PC-9 (cell line): ENCODE measurements around the gene COMMD10. TPM values are rescaled to one million over a fixed set of nuclear protein-coding genes. Genes with fewer than 3 reads are reported as not detected.

Experiments
- BruUV-seq: library from RNA; stranded (reverse); fragments of 400-500 nt; replicated peaks from 2 replicates; lab custom pipeline; 2021; lab: Mats Ljungman, UMichigan
- CTCF ChIA-PET: fragments of 300-600 bp; sonication (Branson Sonifier 250); formaldehyde crosslinking; loops from one replicate; lab custom pipeline; 2022; ENCODE audit warnings: antibody characterized with exemption; lab: Charles Lee
- POLR2A ChIA-PET: fragments of 300-600 bp; sonication (Branson Sonifier 250); formaldehyde crosslinking; loops from one replicate; lab custom pipeline; 2022; ENCODE audit warnings: antibody characterized with exemption; ENCODE audit not compliant: unreplicated experiment; lab: Charles Lee
- DNase-seq, 2 experiments: peaks; one replicate each; pipeline versions ENCODE4 v3.0.0 to v3.0.0-alpha.2; 2015 to 2022; ENCODE audit warnings: mixed read lengths in 1 of 2
- H2AFZ ChIP-seq: fragments of 200-600 bp; sonication (generic); 2 replicates; pipeline ENCODE4 v1.8.1; 2017; ENCODE audit warnings: antibody characterized with exemption
- H3F3A ChIP-seq: fragments of 200-600 bp; sonication (generic); 2 replicates; pipeline ENCODE4 v1.8.1; 2017; ENCODE audit warnings: antibody characterized with exemption, mild to moderate bottlenecking, low read depth; ENCODE audit not compliant: insufficient read depth
- H3K27ac ChIP-seq: fragments of 200-600 bp; sonication (generic); 2 replicates; pipeline ENCODE4 v1.6.1; 2016; ENCODE audit warnings: mixed run types
- H3K27me3 ChIP-seq: fragments of 200-600 bp; sonication (generic); 2 replicates; pipeline ENCODE4 v1.6.1; 2016; ENCODE audit warnings: low read depth, mixed run types; ENCODE audit not compliant: insufficient read depth
- H3K36me3 ChIP-seq: fragments of 200-600 bp; sonication (generic); 2 replicates; pipeline ENCODE4 v1.6.1; 2016; ENCODE audit warnings: low read depth, mixed run types
- H3K4me1 ChIP-seq: fragments of 200-600 bp; sonication (generic); replicated peaks from 2 replicates; pipeline ENCODE4 v1.6.1; 2016; ENCODE audit warnings: mixed run types; ENCODE audit not compliant: insufficient read depth
- H3K4me2 ChIP-seq: fragments of 200-600 bp; sonication (generic); 2 replicates; pipeline ENCODE4 v1.6.1; 2017; ENCODE audit warnings: mixed run types
- H3K4me3 ChIP-seq: fragments of 200-600 bp; sonication (generic); 2 replicates; pipeline ENCODE4 v1.6.1; 2016; ENCODE audit warnings: mixed run types
- H3K79me2 ChIP-seq: fragments of 200-600 bp; sonication (generic); 2 replicates; pipeline ENCODE4 v1.6.1; 2017; ENCODE audit warnings: low read depth, mixed run types
- H3K9me2 ChIP-seq: fragments of 200-600 bp; sonication (generic); 2 replicates; pipeline ENCODE4 v1.8.1; 2017; ENCODE audit warnings: mild to moderate bottlenecking; ENCODE audit not compliant: insufficient read depth
- H3K9me3 ChIP-seq: fragments of 200-600 bp; sonication (generic); 2 replicates; pipeline ENCODE4 v1.8.1; 2016; ENCODE audit warnings: low read depth; ENCODE audit not compliant: insufficient read depth
- H4K20me1 ChIP-seq: fragments of 200-600 bp; sonication (generic); 2 replicates; pipeline ENCODE4 v1.8.1; 2017; ENCODE audit not compliant: insufficient read depth
- EZH2 ChIP-seq: fragments of 200-600 bp; sonication (generic); IDR thresholded peaks from 2 replicates; pipeline ENCODE4 v1.8.0; 2017; ENCODE audit warnings: antibody characterized with exemption, low read depth
- intact Hi-C: fragments of 100-400 bp; cut with micrococcal nuclease; formaldehyde crosslinking; loops from one replicate; pipeline ENCODE4 v1.10.0; 2022; ENCODE audit not compliant: unreplicated experiment
- total RNA-seq: library from RNA; stranded (reverse); gene quantifications from 2 replicates; pipeline ENCODE4 v1.2.3, GENCODE V29; 2021
- TF ChIP-seq, protein P1 (sequence below): fragments of 200-600 bp; sonication (generic); conservative IDR thresholded peaks from 2 replicates; pipeline ENCODE4 v1.6.1; 2017; ENCODE audit warnings: mixed run types, antibody characterized with exemption, mild to moderate bottlenecking, moderate library complexity

Gene COMMD10
- total RNA-seq, 1 experiment from 2014 or later, result 17.9 TPM

DNA sequence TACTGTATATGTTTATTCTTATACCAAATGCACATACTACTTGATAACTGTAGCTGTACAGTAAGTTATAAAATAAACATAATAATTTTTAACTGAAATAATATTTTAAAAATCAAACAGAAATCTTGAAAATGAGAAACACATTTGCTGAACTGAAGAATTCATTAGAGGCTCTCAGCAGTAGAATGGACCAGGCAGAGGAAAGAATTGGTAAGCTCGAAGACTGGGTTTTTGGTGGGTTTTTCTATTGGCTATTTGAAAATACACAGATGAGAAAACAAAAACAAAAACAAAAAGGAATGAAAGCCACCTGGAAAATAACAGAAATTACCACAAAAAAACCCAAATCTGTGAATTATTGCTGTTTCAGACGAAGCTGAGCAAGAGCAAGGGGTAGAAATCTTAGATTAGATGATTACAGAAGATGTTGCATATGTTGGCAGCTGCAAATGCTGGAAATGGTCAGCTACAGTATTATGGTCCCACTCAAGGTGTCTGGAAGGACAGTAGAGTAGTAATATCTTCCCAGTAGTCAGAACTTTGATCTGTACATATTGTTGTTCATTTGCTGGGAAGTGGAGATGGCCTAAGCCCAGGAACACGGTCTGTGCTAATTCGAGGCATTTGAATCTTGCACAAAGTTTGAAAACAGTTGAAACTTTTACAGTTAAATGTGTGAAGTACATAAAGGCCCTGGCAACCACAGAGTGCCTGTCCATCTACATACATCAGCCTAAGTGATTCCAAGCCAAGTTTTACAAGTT lies 233.4 kb downstream of the COMMD10 start:
- intact Hi-C loops, result no loop called here
- ChIA-PET POLR2A (no interaction called here), CTCF (no interaction called here)
- Histone ChIP-seq H3K4me3 (no peak overlapping the region), H3K27ac (no peak overlapping the region), H3F3A (no peaks in the 10 kb centered on the region), H4K20me1 (no peaks in the 10 kb centered on the region), H3K9me2 (no peaks in the 10 kb centered on the region), H3K9me3 (no peaks in the 10 kb centered on the region), H3K4me2 (no peak overlapping the region), H3K36me3 (no peaks in the 10 kb centered on the region), H3K4me1 (no peaks in the 10 kb centered on the region), H3K27me3 (no peaks in the 10 kb centered on the region), H3K79me2 (no peaks in the 10 kb centered on the region), H2AFZ (no peak overlapping the region)
- TF ChIP-seq, protein P1, sequence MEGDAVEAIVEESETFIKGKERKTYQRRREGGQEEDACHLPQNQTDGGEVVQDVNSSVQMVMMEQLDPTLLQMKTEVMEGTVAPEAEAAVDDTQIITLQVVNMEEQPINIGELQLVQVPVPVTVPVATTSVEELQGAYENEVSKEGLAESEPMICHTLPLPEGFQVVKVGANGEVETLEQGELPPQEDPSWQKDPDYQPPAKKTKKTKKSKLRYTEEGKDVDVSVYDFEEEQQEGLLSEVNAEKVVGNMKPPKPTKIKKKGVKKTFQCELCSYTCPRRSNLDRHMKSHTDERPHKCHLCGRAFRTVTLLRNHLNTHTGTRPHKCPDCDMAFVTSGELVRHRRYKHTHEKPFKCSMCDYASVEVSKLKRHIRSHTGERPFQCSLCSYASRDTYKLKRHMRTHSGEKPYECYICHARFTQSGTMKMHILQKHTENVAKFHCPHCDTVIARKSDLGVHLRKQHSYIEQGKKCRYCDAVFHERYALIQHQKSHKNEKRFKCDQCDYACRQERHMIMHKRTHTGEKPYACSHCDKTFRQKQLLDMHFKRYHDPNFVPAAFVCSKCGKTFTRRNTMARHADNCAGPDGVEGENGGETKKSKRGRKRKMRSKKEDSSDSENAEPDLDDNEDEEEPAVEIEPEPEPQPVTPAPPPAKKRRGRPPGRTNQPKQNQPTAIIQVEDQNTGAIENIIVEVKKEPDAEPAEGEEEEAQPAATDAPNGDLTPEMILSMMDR, result no peak
- TF ChIP-seq EZH2, result no peak
- no TSS peak for BruUV-seq
- DNase-seq, result no peak

DNA sequence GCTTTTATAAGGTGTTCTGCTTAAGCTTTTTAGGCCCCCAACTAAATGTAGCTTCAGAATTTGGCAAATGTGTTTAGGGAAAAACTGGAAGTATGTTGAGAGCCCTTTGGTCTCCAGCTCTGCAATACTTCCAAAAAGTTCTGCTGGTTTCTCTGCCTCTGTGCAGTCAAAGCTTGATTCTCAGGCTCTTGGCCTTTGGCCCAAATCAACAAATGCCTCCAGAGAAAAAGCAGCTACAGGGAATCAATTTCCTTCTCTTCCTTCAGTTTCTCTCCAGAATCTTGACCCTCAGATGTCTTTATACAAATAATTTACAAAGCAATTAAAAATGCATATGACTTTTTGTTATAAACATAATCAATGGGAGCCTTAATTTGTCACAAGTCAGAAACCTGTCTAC lies 235.7 kb downstream of the COMMD10 start:
- Histone ChIP-seq H3K79me2 (no peaks in the 10 kb centered on the region), H3K27ac (no peak overlapping the region), H4K20me1 (no peaks in the 10 kb centered on the region), H3K9me3 (no peaks in the 10 kb centered on the region), H3K9me2 (no peaks in the 10 kb centered on the region), H3K36me3 (no peaks in the 10 kb centered on the region), H3K4me3 (no peak overlapping the region), H3F3A (no peaks in the 10 kb centered on the region), H3K4me2 (no peak overlapping the region), H3K4me1 (no peaks in the 10 kb centered on the region), H2AFZ (no peak overlapping the region), H3K27me3 (no peaks in the 10 kb centered on the region)
- BruUV-seq, result no TSS peak
- ChIA-PET POLR2A (no interaction called here), CTCF (no interaction called here)
- DNase-seq, result no peak
- TF ChIP-seq EZH2, result no peak
- TF ChIP-seq, protein P1, result no peak
- intact Hi-C loops, result no loop called here

DNA sequence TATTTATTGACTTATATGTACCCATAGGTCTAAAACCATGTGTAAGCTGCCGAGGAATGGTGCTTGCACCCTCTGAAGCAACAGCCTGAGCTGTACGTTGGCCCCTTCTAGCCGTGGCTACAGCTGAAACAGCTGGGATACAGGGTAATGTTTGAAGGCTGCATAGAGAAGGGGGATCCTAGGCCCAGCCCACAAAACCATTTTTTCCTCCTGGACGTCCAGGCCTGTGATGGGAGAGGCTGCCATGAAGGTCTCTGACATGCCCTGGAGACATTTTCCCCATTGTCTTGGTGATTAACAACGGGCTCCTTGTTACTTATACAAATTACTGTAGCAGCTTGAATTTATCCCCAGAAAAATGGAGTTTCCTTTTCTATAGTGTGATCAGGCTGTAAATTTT lies 244.7 kb downstream of the COMMD10 start:
- Histone ChIP-seq H2AFZ (no peak overlapping the region), H3K9me2 (peaks cover 3% of the 10 kb centered on the region; the same call in 1 of the 2 replicates), H3K4me1 (no peaks in the 10 kb centered on the region), H3K36me3 (no peaks in the 10 kb centered on the region), H3K4me2 (no peak overlapping the region), H3K4me3 (no peak overlapping the region), H3K79me2 (no peaks in the 10 kb centered on the region), H4K20me1 (no peaks in the 10 kb centered on the region), H3K27ac (no peak overlapping the region), H3K27me3 (no peaks in the 10 kb centered on the region), H3K9me3 (no peaks in the 10 kb centered on the region), H3F3A (no peaks in the 10 kb centered on the region)
- DNase-seq, result no peak
- ChIA-PET POLR2A (no interaction called here), CTCF (no interaction called here)
- TF ChIP-seq, protein P1, result no peak
- no peak for TF ChIP-seq EZH2
- BruUV-seq, result no TSS peak
- intact Hi-C loops, result no loop called here
